PC-9 (cell line): ENCODE data around the gene KCNT2. TPM values are rescaled to one million over a fixed set of nuclear protein-coding genes. Genes with fewer than 3 reads are reported as not detected.

ENCODE experiments used
- Bru-seq: library from RNA; stranded (reverse); fragments of 400-500 nt; gene quantifications from one replicate; lab custom pipeline; 2021; lab: Mats Ljungman, UMichigan
- BruChase-seq, 2 experiments: library from RNA; stranded (reverse); fragments of 400-500 nt; gene quantifications; one replicate each; lab custom pipeline; 2021; lab: Mats Ljungman, UMichigan
- BruUV-seq: library from RNA; stranded (reverse); fragments of 400-500 nt; replicated peaks from 2 replicates; lab custom pipeline; 2021; lab: Mats Ljungman, UMichigan
- CTCF ChIA-PET: fragments of 300-600 bp; sonication (Branson Sonifier 250); formaldehyde crosslinking; loops from one replicate; lab custom pipeline; 2022; ENCODE audit warnings: antibody characterized with exemption; lab: Charles Lee
- POLR2A ChIA-PET: fragments of 300-600 bp; sonication (Branson Sonifier 250); formaldehyde crosslinking; loops from one replicate; lab custom pipeline; 2022; ENCODE audit warnings: antibody characterized with exemption; ENCODE audit not compliant: unreplicated experiment; lab: Charles Lee
- DNase-seq, 2 experiments: peaks; one replicate each; pipeline versions ENCODE4 v3.0.0 to v3.0.0-alpha.2; 2015 to 2022; ENCODE audit warnings: mixed read lengths in 1 of 2
- H2AFZ ChIP-seq: fragments of 200-600 bp; sonication (generic); 2 replicates; pipeline ENCODE4 v1.8.1; 2017; ENCODE audit warnings: antibody characterized with exemption
- H3F3A ChIP-seq: fragments of 200-600 bp; sonication (generic); 2 replicates; pipeline ENCODE4 v1.8.1; 2017; ENCODE audit warnings: antibody characterized with exemption, mild to moderate bottlenecking, low read depth; ENCODE audit not compliant: insufficient read depth
- H3K27ac ChIP-seq: fragments of 200-600 bp; sonication (generic); 2 replicates; pipeline ENCODE4 v1.6.1; 2016; ENCODE audit warnings: mixed run types
- H3K27me3 ChIP-seq: fragments of 200-600 bp; sonication (generic); 2 replicates; pipeline ENCODE4 v1.6.1; 2016; ENCODE audit warnings: low read depth, mixed run types; ENCODE audit not compliant: insufficient read depth
- H3K36me3 ChIP-seq: fragments of 200-600 bp; sonication (generic); 2 replicates; pipeline ENCODE4 v1.6.1; 2016; ENCODE audit warnings: low read depth, mixed run types
- H3K4me1 ChIP-seq: fragments of 200-600 bp; sonication (generic); replicated peaks from 2 replicates; pipeline ENCODE4 v1.6.1; 2016; ENCODE audit warnings: mixed run types; ENCODE audit not compliant: insufficient read depth
- H3K4me2 ChIP-seq: fragments of 200-600 bp; sonication (generic); 2 replicates; pipeline ENCODE4 v1.6.1; 2017; ENCODE audit warnings: mixed run types
- H3K4me3 ChIP-seq: fragments of 200-600 bp; sonication (generic); 2 replicates; pipeline ENCODE4 v1.6.1; 2016; ENCODE audit warnings: mixed run types
- H3K79me2 ChIP-seq: fragments of 200-600 bp; sonication (generic); 2 replicates; pipeline ENCODE4 v1.6.1; 2017; ENCODE audit warnings: low read depth, mixed run types
- H3K9me2 ChIP-seq: fragments of 200-600 bp; sonication (generic); 2 replicates; pipeline ENCODE4 v1.8.1; 2017; ENCODE audit warnings: mild to moderate bottlenecking; ENCODE audit not compliant: insufficient read depth
- H3K9me3 ChIP-seq: fragments of 200-600 bp; sonication (generic); 2 replicates; pipeline ENCODE4 v1.8.1; 2016; ENCODE audit warnings: low read depth; ENCODE audit not compliant: insufficient read depth
- H4K20me1 ChIP-seq: fragments of 200-600 bp; sonication (generic); 2 replicates; pipeline ENCODE4 v1.8.1; 2017; ENCODE audit not compliant: insufficient read depth
- EZH2 ChIP-seq: fragments of 200-600 bp; sonication (generic); IDR thresholded peaks from 2 replicates; pipeline ENCODE4 v1.8.0; 2017; ENCODE audit warnings: antibody characterized with exemption, low read depth
- intact Hi-C: fragments of 100-400 bp; cut with micrococcal nuclease; formaldehyde crosslinking; loops from one replicate; pipeline ENCODE4 v1.10.0; 2022; ENCODE audit not compliant: unreplicated experiment
- long read RNA-seq: library from polyadenylated mRNA; stranded (forward); transcript quantifications from one replicate; pipeline ENCODE4 v2.0.0, GENCODE V29; 2022
- total RNA-seq: library from RNA; stranded (reverse); gene quantifications from 2 replicates; pipeline ENCODE4 v1.2.3, GENCODE V29; 2021
- TF ChIP-seq, protein P1 (sequence below): fragments of 200-600 bp; sonication (generic); conservative IDR thresholded peaks from 2 replicates; pipeline ENCODE4 v1.6.1; 2017; ENCODE audit warnings: mixed run types, antibody characterized with exemption, mild to moderate bottlenecking, moderate library complexity

The KCNT2 gene
- total RNA-seq (0.53 and 0.90 TPM in 2 replicates), Bru-seq, nascent RNA (percentile 28 among the genes with signal in this experiment), BruChase-seq, experiment 1, labeled RNA remaining after a 2-hour chase (percentile 29 among the genes with signal in this experiment), BruChase-seq, experiment 2, labeled RNA remaining after a 6-hour chase (percentile 15 among the genes with signal in this experiment)
- long read RNA-seq = 0 reads

DNA sequence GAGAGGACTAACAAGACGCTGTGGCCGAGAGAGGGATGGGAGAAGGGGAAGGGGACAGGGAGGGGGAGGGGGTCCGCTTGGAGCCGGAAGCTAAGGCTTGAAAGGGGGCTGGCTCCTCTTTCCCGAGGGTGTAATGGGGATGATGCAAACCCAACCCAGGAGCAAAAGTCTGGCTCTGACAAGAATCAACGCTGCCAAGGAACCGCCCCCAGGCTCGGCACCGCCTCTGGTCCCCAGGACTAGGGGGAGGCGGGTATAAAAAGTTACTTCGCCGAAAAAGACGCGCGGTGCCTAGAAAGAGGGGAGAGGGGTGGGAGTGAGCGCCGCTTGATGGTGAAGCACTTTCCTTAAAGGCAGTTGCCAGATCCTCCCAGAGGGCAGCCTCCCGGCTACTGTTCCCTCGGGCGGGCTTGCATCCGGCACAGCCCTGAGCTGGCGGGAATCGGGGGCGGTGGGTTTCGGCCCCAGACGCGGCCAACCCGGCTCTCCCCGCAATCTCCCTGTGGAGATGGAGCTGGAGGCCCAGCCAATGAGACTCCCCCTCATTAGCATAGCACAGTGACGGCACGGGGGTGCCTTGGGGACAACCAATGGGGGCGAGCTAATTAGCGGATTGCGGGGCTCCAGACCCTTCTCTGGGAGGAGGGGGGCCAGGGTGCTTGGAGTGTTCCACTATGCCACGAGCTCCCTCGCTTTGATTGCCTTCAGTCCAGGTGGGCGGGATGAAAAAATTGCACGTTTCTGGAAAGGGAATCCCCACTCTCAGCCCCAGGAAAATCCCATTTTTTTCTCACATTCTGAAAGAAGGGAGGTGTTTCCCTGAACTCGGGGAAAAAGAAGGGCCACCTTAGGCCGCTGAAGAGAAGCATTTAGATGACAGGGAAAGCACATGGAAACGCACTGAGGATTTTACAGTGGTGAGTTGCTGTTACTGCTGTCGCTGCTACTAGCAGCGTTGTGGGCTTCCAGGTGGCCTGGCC lies at the start of gene KCNT2:
Gene KCNT2 (minus strand): TSS at position 51 of the 980 bp plus-strand sequence. CDS start 131 bp downstream, outside the sequence.
- H3K27me3 ChIP-seq = no peaks in the 10 kb centered on the region
- H3F3A ChIP-seq = no peaks in the 10 kb centered on the region
- H3K4me2 ChIP-seq = peak within 1 kb of the TSS; percentile 58
- TF ChIP-seq EZH2 = no peak
- TF ChIP-seq, protein P1, sequence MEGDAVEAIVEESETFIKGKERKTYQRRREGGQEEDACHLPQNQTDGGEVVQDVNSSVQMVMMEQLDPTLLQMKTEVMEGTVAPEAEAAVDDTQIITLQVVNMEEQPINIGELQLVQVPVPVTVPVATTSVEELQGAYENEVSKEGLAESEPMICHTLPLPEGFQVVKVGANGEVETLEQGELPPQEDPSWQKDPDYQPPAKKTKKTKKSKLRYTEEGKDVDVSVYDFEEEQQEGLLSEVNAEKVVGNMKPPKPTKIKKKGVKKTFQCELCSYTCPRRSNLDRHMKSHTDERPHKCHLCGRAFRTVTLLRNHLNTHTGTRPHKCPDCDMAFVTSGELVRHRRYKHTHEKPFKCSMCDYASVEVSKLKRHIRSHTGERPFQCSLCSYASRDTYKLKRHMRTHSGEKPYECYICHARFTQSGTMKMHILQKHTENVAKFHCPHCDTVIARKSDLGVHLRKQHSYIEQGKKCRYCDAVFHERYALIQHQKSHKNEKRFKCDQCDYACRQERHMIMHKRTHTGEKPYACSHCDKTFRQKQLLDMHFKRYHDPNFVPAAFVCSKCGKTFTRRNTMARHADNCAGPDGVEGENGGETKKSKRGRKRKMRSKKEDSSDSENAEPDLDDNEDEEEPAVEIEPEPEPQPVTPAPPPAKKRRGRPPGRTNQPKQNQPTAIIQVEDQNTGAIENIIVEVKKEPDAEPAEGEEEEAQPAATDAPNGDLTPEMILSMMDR = no peak
- H2AFZ ChIP-seq = peak within 1 kb of the TSS; percentile 80; the same call in 1 of the 2 replicates
- H3K9me2 ChIP-seq = no peaks in the 10 kb centered on the region
- H3K36me3 ChIP-seq = no peaks in the 10 kb centered on the region
- H3K4me1 ChIP-seq = no peaks in the 10 kb centered on the region
- no peaks in the 10 kb centered on the region for H4K20me1 ChIP-seq
- H3K9me3 ChIP-seq = no peaks in the 10 kb centered on the region; the same call in 1 of the 2 replicates
- no peak within 1 kb of the TSS; the same call in 1 of the 2 replicates for H3K4me3 ChIP-seq
- POLR2A ChIA-PET = interaction anchor here (0.6 kb wide), 1 partner anchor 890 kb away, joined by 4 read pairs; no protein-coding TSS in a partner anchor
- no peaks in the 10 kb centered on the region for H3K79me2 ChIP-seq
- peak in 1 of 2 experiments; percentile 15 for DNase-seq
- no TSS peak for BruUV-seq
- CTCF ChIA-PET = no interaction called here
- H3K27ac ChIP-seq = no peak within 1 kb of the TSS
- intact Hi-C loops = no loop called here

DNA sequence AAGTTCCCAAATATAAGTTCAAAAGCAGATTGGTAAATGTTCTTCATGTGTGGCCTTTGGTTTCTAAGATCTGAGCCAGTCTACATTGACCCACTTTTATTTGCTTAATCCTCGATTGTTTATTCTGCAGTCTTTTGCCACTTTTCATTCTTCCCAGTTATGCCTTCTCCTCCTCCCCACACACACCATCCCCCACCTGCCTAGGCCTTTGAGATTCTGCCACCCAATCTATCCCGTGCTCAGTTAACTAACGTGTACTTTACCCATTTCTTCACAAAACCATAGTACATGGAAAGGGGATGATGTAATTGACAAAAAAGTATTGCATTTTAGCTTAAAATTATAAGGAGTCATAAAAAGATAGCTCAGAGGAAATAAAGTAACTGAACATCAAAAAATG lies 47.3 kb upstream of the KCNT2 start:
- H3K9me3 ChIP-seq = no peaks in the 10 kb centered on the region
- no peaks in the 10 kb centered on the region for H4K20me1 ChIP-seq
- H3K79me2 ChIP-seq = no peaks in the 10 kb centered on the region
- 0 out of 2 replicates have a peak overlapping the region, but pooled peaks have one; percentile 46 for H2AFZ ChIP-seq
- no peaks in the 10 kb centered on the region for H3K4me1 ChIP-seq
- no peaks in the 10 kb centered on the region for H3F3A ChIP-seq
- no peak overlapping the region for H3K27ac ChIP-seq
- ChIA-PET CTCF (no interaction called here), POLR2A (no interaction called here)
- no peak for TF ChIP-seq EZH2
- TF ChIP-seq, protein P1 = no peak
- H3K4me2 ChIP-seq = no peak overlapping the region
- H3K36me3 ChIP-seq = no peaks in the 10 kb centered on the region
- no peak for DNase-seq
- H3K4me3 ChIP-seq = no peak overlapping the region
- no TSS peak for BruUV-seq
- no peaks in the 10 kb centered on the region for H3K27me3 ChIP-seq
- intact Hi-C loops = no loop called here
- no peaks in the 10 kb centered on the region for H3K9me2 ChIP-seq

DNA sequence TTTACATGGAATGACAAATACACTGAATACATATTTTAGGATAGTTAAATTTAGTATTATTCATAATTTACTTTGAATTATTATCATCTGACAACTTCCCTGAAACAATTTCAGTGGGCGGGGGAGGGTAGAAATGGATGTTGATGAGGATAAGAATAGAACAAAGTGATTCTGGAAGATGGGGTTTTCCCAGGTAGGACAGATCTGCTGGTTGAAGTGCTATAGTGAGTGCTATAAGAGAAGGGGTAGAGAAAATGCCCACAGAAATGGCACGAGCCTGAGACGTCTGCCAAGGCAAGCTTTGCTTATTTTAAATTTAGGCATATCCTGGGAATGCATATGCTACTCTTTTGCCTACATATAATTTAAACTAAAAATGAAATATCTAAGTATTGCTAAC lies 46.8 kb upstream of the KCNT2 start:
- no peaks in the 10 kb centered on the region for H3K4me1 ChIP-seq
- H3K4me2 ChIP-seq = no peak overlapping the region
- ChIA-PET CTCF (no interaction called here), POLR2A (no interaction called here)
- no peaks in the 10 kb centered on the region for H3K79me2 ChIP-seq
- H3F3A ChIP-seq = no peaks in the 10 kb centered on the region
- H2AFZ ChIP-seq = no peak overlapping the region
- TF ChIP-seq, protein P1 = no peak
- no peak for TF ChIP-seq EZH2
- no peak overlapping the region for H3K4me3 ChIP-seq
- no peaks in the 10 kb centered on the region for H3K27me3 ChIP-seq
- no peaks in the 10 kb centered on the region for H3K36me3 ChIP-seq
- H3K27ac ChIP-seq = no peak overlapping the region
- no peak for DNase-seq
- BruUV-seq = no TSS peak
- no peaks in the 10 kb centered on the region for H4K20me1 ChIP-seq
- H3K9me2 ChIP-seq = no peaks in the 10 kb centered on the region
- intact Hi-C loops = no loop called here
- H3K9me3 ChIP-seq = no peaks in the 10 kb centered on the region
